ENCODE results near the gene TBC1D22B.
A peak's percentile ranks its signal among the peaks of the same experiment; 100 is the strongest.
"Not testable (repeated sequence)": the region's sequence is repeated elsewhere in the genome, so short reads cannot be mapped to it uniquely, and the experiment has no call there.

The TBC1D22B gene

GRCh38 chr6:37317312-37318038, 59.9 kb downstream of the TBC1D22B start:
- no peak for DNase-seq
- H3K9me3 Mint-ChIP-seq: no peaks in the 10 kb centered on the region
- H3K4me1 Mint-ChIP-seq (ENCODE audit: low read depth in 2 of 2): no peaks in the 10 kb centered on the region
- peaks cover 16% of the 10 kb centered on the region for H3K36me3 Mint-ChIP-seq (ENCODE audit: insufficient read depth)
- H3K27ac Mint-ChIP-seq: no peak overlapping the region
- H3K4me3 Mint-ChIP-seq: no peak overlapping the region
- H3K27me3 Mint-ChIP-seq: no peaks in the 10 kb centered on the region
- no peak for ATAC-seq (replicated peaks)

DNA sequence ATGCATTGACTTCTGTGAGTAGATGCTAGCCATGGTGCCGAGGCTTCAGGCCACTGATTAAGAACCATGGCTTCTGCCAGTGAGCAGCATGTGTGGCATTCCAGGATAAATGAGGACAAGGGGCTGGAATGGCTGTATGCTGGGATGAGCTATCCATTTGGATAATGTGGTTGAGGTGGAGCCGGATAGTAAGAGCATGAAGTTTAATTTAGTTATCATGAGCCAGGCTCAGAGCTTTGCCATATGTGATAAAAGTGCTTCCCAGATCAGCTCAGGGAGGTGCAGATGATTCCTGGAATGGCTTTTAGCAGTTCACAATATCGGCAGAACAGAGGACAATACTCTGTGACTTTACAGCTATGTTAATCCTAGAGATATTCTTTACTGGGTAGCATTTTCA, 61.6 kb downstream of the TBC1D22B start:
- H3K4me1 Mint-ChIP-seq (ENCODE audit: low read depth in 2 of 2): no peaks in the 10 kb centered on the region
- DNase-seq: no peak
- ATAC-seq (replicated peaks): no peak
- no peaks in the 10 kb centered on the region for H3K9me3 Mint-ChIP-seq
- H3K4me3 Mint-ChIP-seq: no peak overlapping the region
- no peaks in the 10 kb centered on the region for H3K27me3 Mint-ChIP-seq
- no peak overlapping the region for H3K27ac Mint-ChIP-seq
- H3K36me3 Mint-ChIP-seq (ENCODE audit: insufficient read depth): peaks cover 16% of the 10 kb centered on the region

DNA sequence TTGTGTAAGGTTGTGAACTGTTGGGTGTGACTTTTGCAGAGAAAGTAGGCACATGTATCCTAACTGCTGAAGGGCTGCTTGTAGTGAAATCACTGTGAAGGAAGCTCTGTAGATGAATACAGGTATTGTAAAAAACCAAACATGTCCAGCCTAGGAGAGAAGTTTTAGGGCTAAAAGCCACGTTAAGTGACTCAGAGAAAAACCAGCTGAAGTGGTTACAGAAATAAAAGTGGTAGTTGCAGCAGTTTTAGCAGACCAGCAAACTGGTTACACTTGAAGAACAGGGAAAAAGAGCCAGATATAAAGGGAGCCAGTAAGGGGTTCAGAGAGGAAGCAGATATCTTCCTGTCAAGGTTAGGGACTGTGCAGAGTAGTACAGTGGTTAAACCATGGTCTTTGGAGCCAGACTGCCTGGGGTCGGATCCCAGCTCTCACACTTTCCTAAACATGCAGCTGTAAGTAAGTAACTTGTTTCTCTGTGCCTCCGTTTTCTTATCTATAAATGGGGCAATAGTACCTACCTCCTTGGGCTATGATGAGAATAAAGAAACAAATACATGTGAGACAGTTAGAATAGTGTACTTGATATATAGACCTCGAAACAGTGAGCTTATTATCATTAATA, 62.4 kb downstream of the TBC1D22B start:
- Mint-ChIP-seq H3K36me3 (ENCODE audit: insufficient read depth) (peaks cover 16% of the 10 kb centered on the region), H3K27me3 (no peaks in the 10 kb centered on the region), H3K4me1 (ENCODE audit: low read depth in 2 of 2) (no peaks in the 10 kb centered on the region), H3K27ac (peak overlapping the region; percentile 3 to 36), H3K4me3 (no peak overlapping the region), H3K9me3 (no peaks in the 10 kb centered on the region)
- DNase-seq: no peak
- ATAC-seq (replicated peaks): no peak

DNA sequence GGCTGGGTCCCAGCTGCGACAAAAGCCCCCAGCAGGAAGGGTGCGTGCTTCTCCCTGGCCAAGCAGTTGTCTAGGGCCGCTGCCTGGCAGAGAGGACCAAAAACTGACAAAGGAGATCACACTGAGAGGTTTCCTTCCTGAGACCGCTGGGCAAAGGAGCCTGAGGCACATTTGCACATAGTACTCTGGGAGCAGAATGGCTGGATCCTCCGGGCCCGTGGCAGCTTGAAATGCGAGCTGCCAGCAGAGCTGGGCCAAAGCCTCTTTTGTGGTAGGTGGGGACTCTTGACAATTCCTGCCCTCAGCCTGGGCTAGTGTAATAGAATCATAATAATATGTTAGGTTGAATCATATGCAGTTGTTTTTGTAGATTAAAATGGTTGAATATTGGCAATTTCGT, 63.1 kb downstream of the TBC1D22B start:
- Mint-ChIP-seq H3K4me3 (no peak overlapping the region), H3K27me3 (no peaks in the 10 kb centered on the region), H3K4me1 (ENCODE audit: low read depth in 2 of 2) (peaks cover 0 to under 1% of the 10 kb centered on the region in 2 donors), H3K27ac (no peak overlapping the region), H3K9me3 (no peaks in the 10 kb centered on the region), H3K36me3 (ENCODE audit: insufficient read depth) (peaks cover 17% of the 10 kb centered on the region)
- ATAC-seq (replicated peaks) (no peak), DNase-seq (no peak)

GRCh38 chr6:37321101-37321500, 63.5 kb downstream of the TBC1D22B start:
- Mint-ChIP-seq H3K27me3 (no peaks in the 10 kb centered on the region), H3K9me3 (no peaks in the 10 kb centered on the region), H3K4me3 (no peak overlapping the region), H3K4me1 (ENCODE audit: low read depth in 2 of 2) (peaks cover 0 to 3% of the 10 kb centered on the region in 2 donors), H3K36me3 (ENCODE audit: insufficient read depth) (peaks cover 18% of the 10 kb centered on the region), H3K27ac (peak overlapping the region; percentile 13 to 27)
- ATAC-seq (replicated peaks) (no peak), DNase-seq (no peak)

GRCh38 chr6:37321516-37322415, 64.2 kb downstream of the TBC1D22B start:
- ATAC-seq (replicated peaks) (no peak), DNase-seq (no peak)
- Mint-ChIP-seq H3K4me3 (no peak overlapping the region), H3K27me3 (no peaks in the 10 kb centered on the region), H3K27ac (peak overlapping the region; percentile 13 to 27), H3K9me3 (no peaks in the 10 kb centered on the region), H3K36me3 (ENCODE audit: insufficient read depth) (peaks cover 22% of the 10 kb centered on the region), H3K4me1 (ENCODE audit: low read depth in 2 of 2) (peaks cover 0 to 3% of the 10 kb centered on the region in 2 donors)

DNA sequence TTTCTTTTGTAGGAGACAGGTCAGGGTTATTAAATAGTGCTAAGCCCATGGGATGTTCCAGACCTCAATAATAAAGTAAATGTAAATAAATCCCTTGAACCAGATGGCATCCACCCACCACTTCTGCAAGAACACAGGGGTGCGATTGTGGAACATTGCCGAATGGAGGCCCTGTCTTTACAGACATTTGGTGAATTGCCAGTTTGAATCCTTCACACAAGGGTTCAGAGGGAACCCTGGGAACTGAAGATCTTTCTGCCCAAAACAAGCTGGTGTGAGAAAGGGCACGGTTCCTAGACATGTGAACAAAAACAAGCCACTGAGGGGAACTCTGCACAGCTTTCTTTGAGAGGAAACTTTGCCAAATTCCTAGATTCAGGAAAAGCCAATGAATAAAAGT, 66.0 kb downstream of the TBC1D22B start:
- DNase-seq (no peak), ATAC-seq (replicated peaks) (no peak)
- peaks cover 0 to 3% of the 10 kb centered on the region in 2 donors for H3K4me1 Mint-ChIP-seq (ENCODE audit: low read depth in 2 of 2)
- no peak overlapping the region for H3K4me3 Mint-ChIP-seq
- H3K27ac Mint-ChIP-seq: no peak overlapping the region
- H3K27me3 Mint-ChIP-seq: no peaks in the 10 kb centered on the region
- H3K36me3 Mint-ChIP-seq (ENCODE audit: insufficient read depth): peaks cover 25% of the 10 kb centered on the region
- H3K9me3 Mint-ChIP-seq: no peaks in the 10 kb centered on the region

GRCh38 chr6:37324131-37325033, 66.8 kb downstream of the TBC1D22B start:
- Mint-ChIP-seq H3K4me3 (no peak overlapping the region), H3K27me3 (no peaks in the 10 kb centered on the region), H3K9me3 (no peaks in the 10 kb centered on the region), H3K27ac (peak overlapping the region in 1 of 2 donors; percentile 47), H3K36me3 (ENCODE audit: insufficient read depth) (peaks cover 28% of the 10 kb centered on the region), H3K4me1 (ENCODE audit: low read depth in 2 of 2) (peaks cover 0 to 3% of the 10 kb centered on the region in 2 donors)
- ATAC-seq (replicated peaks): no peak
- DNase-seq: no peak

DNA sequence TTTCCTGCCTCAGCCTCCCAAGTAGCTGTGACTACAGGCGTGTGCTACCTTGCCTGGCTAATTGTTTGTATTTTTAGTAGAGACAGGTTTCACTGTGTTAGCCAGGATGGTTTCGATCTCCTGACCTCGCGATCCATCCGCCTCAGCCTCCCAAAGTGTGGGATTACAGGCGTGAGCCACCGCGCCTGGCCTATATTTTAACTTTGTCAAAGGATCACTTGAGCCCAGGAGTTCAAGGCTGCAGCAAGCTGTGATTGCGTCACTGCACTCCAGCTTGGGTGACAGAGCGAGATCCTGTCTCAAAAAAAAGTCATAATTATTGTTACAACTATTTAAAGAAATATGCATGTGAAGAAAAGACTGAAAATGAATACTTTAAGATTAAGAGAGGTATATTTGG, 72.8 kb downstream of the TBC1D22B start:
- not testable (repeated sequence) for H3K4me3 Mint-ChIP-seq; H3K27me3 Mint-ChIP-seq; ATAC-seq (replicated peaks); H3K4me1 Mint-ChIP-seq (ENCODE audit: low read depth in 2 of 2); H3K27ac Mint-ChIP-seq; DNase-seq; H3K9me3 Mint-ChIP-seq
- peaks cover 27% of the 10 kb centered on the region for H3K36me3 Mint-ChIP-seq (ENCODE audit: insufficient read depth)

DNA sequence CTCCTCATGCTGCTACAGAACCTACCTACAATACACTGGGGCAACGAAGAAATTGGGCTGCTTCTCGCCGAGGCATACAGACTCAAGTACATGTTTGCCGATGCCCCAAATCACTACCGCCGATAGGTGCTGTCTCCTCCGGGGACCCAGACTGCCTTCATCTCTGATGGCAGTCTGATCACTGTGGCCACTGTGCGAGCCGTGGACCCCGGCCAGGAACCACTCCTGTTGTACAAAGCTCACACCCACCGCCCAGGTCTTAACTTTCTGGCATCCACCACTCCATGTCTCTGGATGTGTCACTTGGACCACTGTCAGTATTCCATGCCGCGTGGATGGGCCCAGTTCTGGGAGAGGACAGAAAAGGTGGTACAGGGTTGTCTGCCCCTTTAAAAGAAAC, 73.5 kb downstream of the TBC1D22B start:
- Mint-ChIP-seq H3K27ac (no peak overlapping the region), H3K9me3 (no peaks in the 10 kb centered on the region), H3K4me3 (no peak overlapping the region), H3K36me3 (ENCODE audit: insufficient read depth) (peaks cover 23% of the 10 kb centered on the region), H3K27me3 (no peaks in the 10 kb centered on the region), H3K4me1 (ENCODE audit: low read depth in 2 of 2) (no peaks in the 10 kb centered on the region)
- no peak for ATAC-seq (replicated peaks)
- no peak for DNase-seq

DNA sequence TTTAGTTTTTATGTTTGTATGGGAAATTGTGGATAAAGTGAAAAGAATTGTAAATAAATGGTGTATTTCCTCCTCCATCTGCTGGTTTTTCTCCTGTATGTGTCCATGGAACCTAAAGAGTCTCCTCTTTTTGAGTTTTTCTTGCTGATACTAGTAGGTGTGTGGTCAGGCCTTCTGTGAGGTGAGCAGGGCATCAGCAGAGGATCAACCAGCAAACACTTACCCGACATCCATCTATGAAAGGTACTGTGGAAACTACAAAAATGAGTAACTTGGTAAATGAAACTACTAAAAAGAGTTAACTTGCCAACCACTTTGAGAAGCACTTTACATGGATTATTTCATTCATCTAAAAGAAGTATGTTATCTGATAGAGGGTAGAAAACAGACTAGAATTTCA, 75.3 kb downstream of the TBC1D22B start:
- no peak for DNase-seq

DNA sequence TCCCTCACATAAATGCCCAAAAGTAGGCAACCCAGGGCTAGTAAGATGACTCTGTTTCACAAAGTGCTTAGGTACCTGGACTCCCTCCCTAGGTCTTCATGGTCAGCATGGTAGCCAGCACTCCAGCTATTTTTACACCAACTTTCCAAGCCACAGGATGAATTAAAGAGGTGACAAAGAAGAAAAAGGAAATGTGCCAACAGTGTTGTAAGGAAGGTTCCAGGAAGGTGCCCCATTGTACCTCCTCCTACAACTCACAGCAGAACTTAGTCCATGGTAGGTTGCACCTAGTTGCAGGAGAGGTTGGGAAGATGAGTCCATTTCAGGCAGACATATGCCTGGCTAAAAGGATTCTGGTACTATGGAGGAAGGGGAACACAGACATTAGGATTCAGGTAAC, 76.5 kb downstream of the TBC1D22B start:
- no peaks in the 10 kb centered on the region for H3K9me3 Mint-ChIP-seq
- H3K27me3 Mint-ChIP-seq: no peaks in the 10 kb centered on the region
- H3K4me3 Mint-ChIP-seq: no peak overlapping the region
- H3K4me1 Mint-ChIP-seq (ENCODE audit: low read depth in 2 of 2): no peaks in the 10 kb centered on the region
- ATAC-seq (replicated peaks) (no peak), DNase-seq (no peak)
- peaks cover 13% of the 10 kb centered on the region for H3K36me3 Mint-ChIP-seq (ENCODE audit: insufficient read depth)
- H3K27ac Mint-ChIP-seq: no peak overlapping the region

More for the DNA sequence above, 75.3 kb downstream of the TBC1D22B start:
- no peaks in the 10 kb centered on the region for H3K4me1 Mint-ChIP-seq (ENCODE audit: low read depth in 2 of 2)
- H3K9me3 Mint-ChIP-seq: no peaks in the 10 kb centered on the region
- no peak overlapping the region for H3K4me3 Mint-ChIP-seq
- ATAC-seq (replicated peaks): no peak
- peaks cover 19% of the 10 kb centered on the region for H3K36me3 Mint-ChIP-seq (ENCODE audit: insufficient read depth)
- peak overlapping the region in 1 of 2 donors; percentile 4 for H3K27ac Mint-ChIP-seq
- H3K27me3 Mint-ChIP-seq: no peaks in the 10 kb centered on the region

- H3K36me3 Mint-ChIP-seq (ENCODE audit: insufficient read depth); H3K9me3 Mint-ChIP-seq; H3K4me1 Mint-ChIP-seq (ENCODE audit: low read depth in 2 of 2); H3K27ac Mint-ChIP-seq; H3K4me3 Mint-ChIP-seq; DNase-seq; ATAC-seq (replicated peaks): not testable (repeated sequence)
- H3K27me3 Mint-ChIP-seq: peaks cover 12 to 18% of the 10 kb centered on the region in 2 donors
Measured at GRCh38 chr6:37338317-37338716, 80.7 kb downstream of the TBC1D22B start.
